ENCODE measurements around the gene NRDC.
"Not testable (repeated sequence)": the region's sequence is repeated elsewhere in the genome, so short reads cannot be mapped to it uniquely, and the experiment has no call there.

NRDC gene

DNA sequence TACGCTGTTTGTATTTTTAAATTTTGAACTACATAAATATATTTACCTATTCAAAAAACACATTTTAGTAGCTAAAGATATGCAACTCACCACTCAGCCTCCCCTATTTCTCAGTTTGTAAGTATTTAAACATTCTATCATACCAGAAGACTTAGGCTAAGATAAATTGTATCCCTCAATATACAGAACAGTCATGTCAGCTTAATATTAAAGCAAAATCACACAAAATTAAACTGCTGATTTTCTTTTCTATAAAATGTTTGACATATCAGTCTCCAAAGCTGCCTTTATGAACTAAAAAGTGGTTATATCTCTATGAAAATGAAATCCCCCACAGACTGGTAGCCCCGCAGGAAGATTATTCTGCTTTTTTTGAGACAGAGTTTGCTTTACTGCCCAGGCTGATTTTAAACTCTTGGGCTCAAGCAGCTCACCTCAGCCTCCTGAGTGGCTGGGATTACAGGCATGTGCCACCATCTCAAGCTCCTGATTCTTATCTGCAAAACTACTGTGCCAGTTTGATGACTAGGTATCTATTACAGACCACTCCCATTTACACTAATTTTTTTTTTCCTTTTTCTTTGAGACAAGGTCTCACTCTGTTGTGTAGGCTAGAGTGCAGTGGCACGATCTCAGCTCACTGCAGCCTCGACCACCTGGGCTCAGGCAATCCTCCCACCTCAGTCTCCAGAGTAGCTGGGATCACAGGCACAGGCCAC lies 37.6 kb downstream of the NRDC start:
- peak; percentile 42 for DNase-seq

- DNase-seq = no peak
These were observed 38.3 kb downstream of the NRDC start for GRCh38 chr1:51840182-51840581.

- no peak for DNase-seq
These were observed 39.4 kb downstream of the NRDC start for GRCh38 chr1:51839094-51839493.

GRCh38 chr1:51837243-51837642 lies 41.3 kb downstream of the NRDC start:
- DNase-seq = no peak

GRCh38 chr1:51833700-51834099 lies 44.8 kb downstream of the NRDC start:
- DNase-seq = no peak

DNA sequence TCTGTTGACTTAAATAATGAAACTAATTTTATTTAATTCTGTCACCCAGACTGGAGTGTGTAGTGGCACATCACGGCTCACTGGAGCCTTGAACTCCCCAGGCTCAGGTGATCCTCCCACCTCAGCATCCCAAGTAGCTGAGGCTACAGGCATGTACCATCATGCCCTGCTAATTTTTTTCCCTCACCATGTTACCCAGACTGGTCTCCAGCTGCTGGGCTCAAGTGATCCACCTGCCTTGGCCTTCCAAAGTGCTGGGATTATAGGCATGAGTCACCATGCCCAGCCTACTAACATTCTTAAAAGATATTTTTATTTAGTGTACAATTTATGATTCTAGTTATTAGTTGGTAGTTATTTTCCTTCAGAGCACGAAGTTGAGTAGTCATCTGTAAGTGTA lies 49.5 kb downstream of the NRDC start:
- peak; percentile 22 for DNase-seq

DNA sequence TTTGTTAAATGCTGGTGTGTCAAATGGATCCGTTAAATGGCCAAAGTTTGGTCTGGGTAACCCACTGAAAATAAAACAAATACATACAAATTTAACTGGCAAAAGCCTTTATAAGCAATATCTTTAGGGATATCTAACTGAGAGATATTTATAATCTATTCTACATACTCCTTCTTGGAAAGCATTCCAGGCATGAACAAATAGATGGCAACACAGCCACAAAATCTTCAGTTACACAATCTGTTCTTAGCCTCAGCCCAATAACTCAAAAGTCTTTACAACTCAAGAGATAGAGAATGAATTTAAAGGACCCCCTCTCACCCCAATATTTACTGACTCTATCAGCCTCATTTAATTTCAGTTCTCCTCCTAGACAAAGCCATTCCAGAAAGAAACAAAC lies 58.7 kb downstream of the NRDC start:
- no peak for DNase-seq

- DNase-seq = not testable (repeated sequence)
These were observed 59.5 kb downstream of the NRDC start for GRCh38 chr1:51819021-51819420.

- no peak for DNase-seq
These were observed 60.0 kb downstream of the NRDC start for GRCh38 chr1:51818487-51818886.

- no peak for DNase-seq
These were observed 64.0 kb downstream of the NRDC start for GRCh38 chr1:51814513-51814912.

DNA sequence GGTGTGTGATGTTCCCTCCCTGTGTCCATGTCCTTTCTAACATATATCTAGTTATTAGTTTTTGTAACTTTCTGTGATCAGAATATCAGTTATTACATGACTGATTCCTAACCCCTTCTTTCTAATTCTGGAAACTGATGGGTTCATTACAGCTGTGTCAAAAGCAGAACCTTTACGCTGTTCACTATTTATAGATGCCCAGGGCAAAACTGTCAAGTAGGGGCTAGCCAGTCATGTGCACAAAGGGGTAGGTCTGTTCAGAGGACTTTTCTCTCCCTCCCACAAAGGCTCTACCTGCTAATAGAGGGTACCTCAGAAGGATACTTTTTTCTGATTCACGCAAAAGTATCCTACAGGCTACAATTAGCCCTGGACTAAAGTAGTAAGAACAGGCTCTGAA lies 79.2 kb downstream of the NRDC start:
- DNase-seq = no peak

DNA sequence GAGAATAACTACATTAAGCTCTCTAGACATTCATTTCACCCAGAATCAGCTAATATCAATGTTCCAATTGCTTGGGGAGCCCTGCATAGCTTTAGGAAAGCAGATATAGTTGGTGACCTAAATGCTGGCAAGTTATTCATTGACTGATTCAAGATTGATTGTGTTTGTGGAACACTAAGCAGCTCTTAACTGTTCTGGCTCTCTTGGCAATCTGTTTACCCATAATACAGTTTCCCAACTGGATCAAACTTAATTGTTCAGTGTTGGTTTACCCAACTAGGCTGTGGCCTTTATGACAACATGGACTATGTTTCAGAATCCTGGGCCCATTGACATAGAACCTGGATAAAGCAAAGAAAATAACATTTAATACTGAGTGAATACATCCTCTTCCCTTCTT lies 83.7 kb downstream of the NRDC start:
- DNase-seq = no peak

GRCh38 chr1:51794260-51794659 lies 84.3 kb downstream of the NRDC start:
- no peak for DNase-seq

DNA sequence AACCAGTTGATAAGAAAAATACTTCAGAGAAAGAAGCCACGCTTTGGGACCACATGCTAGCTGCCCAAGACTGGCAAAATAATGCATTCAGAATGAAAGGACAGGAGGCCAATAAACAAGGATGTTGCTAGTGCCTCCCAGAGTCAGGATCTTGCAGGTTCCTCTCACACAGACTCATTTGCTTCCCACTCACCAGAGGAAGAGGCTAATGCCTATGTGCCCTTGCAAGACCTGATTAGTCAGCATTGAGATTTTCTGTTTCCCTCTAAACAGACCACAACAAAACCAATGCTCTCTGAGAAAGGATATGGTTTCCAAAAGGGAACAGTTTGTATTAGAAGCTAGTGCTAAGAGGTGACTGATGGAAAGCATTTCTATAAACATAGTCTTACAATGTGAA lies 85.7 kb downstream of the NRDC start:
- DNase-seq = no peak

GRCh38 chr1:51791888-51792287 lies 86.6 kb downstream of the NRDC start:
- DNase-seq = no peak

DNA sequence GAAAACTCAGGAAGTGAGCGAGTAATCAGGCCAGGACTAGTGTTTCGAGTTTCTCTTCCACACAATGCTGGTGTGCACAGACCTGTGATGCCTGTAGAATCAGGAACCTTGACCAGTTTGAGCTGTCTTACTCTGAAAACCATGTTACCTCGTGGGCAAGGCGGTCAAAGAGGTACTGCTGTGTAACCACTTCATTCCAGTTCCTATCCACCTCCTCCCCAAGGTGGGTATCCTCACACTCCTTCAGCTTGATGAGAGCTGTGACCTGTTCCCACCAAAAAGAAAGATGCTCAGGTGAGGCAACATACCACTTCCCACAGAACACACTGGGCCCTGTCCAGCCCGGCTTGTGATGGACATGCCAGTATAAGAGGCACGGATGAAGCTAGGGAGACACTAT lies 88.1 kb downstream of the NRDC start:
- DNase-seq = no peak

GRCh38 chr1:51789342-51789741 lies 89.2 kb downstream of the NRDC start:
- DNase-seq = no peak

DNA sequence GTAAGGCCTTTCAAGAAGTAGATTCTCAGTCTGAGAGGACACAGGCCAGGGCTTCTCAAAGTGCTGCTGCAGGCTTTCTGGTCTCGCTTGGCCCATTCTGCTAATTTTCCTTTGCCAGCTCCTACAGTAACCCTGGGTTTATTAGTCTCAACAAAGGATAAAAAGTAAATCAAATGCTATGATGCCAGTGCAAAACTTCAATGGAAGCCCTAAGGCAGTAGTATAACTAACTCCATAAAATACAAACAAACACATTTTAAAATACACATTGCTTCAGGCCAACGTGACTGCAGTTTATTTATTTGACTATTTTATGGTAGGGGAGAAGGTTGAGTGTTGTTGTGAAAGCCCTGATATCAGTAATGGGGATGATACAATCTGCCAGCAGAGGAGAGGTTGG lies 89.6 kb downstream of the NRDC start:
- no peak for DNase-seq

DNA sequence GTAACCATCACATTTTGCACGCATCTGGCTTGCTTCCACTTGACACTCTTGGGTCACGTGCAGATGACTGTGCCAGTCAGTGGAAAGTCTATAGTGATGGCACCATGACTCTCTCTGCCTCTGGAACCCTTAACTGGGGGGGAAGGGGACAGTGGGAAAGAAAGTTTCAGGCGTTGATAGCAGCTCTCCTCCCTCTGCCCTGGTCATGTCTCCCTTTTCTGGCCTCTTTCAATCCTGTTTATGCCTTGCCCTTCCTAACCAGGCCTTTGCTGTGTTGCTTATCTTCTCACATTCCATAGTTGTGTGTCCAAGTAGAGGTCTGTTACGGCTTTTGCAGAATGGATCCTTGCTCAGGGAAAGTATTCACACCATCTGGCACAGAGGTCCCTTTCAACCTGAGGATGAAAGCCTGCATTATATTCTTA lies 93.5 kb downstream of the NRDC start:
- DNase-seq = no peak

DNA sequence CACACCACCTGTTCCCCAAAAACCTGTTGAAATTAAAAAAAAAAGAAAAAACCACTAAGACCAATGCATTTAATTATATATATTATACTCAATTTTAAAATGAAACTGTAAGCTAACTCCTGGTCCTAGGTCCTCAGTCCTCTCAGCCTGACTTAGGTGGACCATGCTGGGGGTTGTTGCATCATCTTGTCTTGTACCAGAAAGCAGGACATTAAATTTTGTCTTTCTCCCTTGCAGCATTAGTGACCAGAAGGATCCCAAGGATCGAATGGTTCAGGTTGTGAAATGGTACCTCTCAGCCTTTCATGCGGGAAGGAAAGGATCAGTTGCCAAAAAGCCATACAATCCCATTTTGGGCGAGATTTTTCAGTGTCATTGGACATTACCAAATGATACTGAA lies 97.6 kb downstream of the NRDC start:
- DNase-seq = no peak

- DNase-seq = no peak
These were observed 102.1 kb downstream of the NRDC start for GRCh38 chr1:51776408-51776807.

DNA sequence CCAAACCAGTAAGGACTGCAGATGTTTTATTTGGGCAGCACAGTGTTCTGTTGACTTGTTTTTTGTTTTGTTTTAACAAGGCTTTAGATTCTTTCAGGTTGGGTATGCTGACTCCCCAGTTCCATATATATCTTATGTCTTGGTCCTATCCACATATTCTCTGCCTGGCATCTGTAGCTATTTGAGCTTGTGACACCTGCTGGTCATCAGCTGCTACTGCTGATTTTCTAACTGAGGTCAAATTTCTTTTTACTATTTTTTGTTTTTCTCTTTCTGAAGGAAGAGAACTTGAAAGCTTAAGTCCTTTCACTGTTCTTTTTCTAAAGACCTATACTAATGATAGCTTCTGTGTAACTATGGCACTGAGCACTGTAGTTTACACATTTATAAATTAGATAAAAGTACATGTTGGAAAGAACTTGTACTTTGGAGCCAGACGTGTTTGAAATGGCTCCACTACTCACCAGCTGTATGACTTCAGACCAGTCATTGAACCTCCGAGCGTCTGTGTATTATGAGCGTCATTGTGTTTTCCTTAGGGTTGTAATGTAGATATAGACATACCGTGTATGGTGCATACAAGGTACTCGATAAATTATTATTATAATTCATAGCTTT lies 109.4 kb downstream of the NRDC start:
- peak; percentile 5 for DNase-seq

GRCh38 chr1:51761351-51761750 lies 117.2 kb downstream of the NRDC start:
- no peak for DNase-seq

- DNase-seq = no peak
These were observed 117.7 kb downstream of the NRDC start for GRCh38 chr1:51760872-51761271.

GRCh38 chr1:51758310-51758709 lies 120.2 kb downstream of the NRDC start:
- no peak for DNase-seq

Measured in NCI-H2171 (cell line).